Measurements from ENCODE around the gene FHIT. TPM values are rescaled to one million over a fixed set of nuclear protein-coding genes. Genes with fewer than 3 reads are reported as not detected.

FHIT gene
- total RNA-seq, 4 donors from 2014 or later = 4.4 to 10.6 (median 8.4) TPM

DNA sequence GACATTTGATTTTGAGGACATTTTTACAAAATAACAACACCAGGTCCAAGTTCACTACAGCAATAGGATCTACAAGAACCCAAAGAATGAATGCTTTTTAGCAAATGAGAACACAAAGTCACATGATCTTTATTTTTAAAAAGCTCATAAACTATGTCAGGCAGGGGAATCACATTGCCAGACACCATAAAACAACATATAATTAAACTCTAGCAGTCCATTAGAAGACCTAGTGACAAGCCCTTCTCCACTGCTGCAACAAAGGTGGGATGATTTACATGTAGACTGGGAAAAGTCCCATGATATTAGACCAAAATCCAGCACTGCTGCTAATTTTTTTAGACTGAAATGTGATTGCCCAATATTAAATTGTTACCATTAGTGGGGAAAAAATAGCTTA lies 92.6 kb downstream of the FHIT start:
- TF ChIP-seq, protein P1, sequence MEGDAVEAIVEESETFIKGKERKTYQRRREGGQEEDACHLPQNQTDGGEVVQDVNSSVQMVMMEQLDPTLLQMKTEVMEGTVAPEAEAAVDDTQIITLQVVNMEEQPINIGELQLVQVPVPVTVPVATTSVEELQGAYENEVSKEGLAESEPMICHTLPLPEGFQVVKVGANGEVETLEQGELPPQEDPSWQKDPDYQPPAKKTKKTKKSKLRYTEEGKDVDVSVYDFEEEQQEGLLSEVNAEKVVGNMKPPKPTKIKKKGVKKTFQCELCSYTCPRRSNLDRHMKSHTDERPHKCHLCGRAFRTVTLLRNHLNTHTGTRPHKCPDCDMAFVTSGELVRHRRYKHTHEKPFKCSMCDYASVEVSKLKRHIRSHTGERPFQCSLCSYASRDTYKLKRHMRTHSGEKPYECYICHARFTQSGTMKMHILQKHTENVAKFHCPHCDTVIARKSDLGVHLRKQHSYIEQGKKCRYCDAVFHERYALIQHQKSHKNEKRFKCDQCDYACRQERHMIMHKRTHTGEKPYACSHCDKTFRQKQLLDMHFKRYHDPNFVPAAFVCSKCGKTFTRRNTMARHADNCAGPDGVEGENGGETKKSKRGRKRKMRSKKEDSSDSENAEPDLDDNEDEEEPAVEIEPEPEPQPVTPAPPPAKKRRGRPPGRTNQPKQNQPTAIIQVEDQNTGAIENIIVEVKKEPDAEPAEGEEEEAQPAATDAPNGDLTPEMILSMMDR (IDR thresholded peaks at IDR 0.05; ENCODE audit: low read depth) = no peak

DNA sequence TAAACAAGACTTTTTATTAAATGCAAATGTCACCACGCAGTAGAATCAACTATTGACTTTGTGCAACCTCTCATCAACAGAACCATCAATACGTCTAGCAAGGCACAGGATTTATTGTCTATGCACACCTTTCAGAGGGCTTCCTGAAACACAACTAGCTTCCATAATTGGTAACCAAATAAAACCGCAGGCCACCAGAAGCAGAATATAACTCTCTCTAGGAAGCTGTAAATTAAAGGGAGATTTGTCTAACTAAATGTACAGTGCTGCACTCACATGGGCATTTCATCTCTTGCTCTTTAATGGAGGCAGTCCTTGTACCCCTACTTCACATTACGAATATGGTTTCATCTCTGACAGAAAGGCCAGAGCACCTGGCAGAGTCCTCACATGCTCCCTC lies 93.0 kb downstream of the FHIT start:
- TF ChIP-seq, protein P1 (IDR thresholded peaks at IDR 0.05; ENCODE audit: low read depth) = no peak

DNA sequence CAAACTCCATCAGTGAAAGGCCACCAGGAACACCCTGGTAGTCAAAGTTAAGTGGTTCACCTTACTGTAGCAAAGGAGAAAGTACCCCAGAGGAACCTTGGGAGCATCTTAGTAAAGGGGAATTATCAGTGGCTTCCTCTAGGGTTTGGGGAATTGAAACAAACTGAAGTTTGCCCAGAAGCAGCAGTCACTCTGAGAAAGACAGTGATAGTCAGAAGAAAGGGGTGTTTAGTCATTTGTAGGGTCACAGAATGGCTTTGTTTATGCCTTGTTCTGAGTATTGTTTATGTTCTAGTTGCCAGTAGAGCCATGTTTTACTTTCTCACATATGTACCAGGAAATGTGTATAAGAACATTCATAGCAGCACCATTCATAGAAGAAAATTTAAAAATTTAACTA lies 93.8 kb downstream of the FHIT start:
- TF ChIP-seq, protein P1 (IDR thresholded peaks at IDR 0.05; ENCODE audit: low read depth) = no peak

DNA sequence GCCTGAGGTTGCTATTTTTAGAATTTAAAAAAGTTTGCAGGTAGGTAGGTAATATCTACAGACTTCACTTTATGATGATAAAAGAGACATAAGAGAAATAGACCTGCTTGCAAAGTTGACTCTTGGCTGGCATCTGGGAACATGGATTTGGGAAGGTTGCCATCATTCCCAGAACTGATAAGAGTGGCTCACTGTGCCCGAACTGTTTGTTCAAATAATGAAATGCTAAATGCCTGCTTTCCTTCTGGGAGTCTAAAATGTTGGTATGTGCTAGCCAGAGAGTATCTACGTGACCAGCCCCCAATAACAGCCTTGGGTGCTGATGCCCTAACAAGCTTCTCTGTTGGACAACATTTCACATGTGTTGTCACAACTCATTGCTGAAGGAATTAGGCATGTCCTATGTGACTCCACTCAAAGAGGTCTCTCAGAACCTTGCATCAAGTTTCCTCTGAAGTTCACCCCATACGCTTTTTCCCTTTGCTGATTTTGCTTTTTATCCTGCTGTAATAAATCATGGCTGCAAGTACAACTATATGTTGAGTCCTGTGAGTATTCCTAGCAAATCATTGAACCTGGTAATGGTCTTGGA lies 95.5 kb downstream of the FHIT start:
- TF ChIP-seq, protein P1 (IDR thresholded peaks at IDR 0.05; ENCODE audit: low read depth) = no peak

DNA sequence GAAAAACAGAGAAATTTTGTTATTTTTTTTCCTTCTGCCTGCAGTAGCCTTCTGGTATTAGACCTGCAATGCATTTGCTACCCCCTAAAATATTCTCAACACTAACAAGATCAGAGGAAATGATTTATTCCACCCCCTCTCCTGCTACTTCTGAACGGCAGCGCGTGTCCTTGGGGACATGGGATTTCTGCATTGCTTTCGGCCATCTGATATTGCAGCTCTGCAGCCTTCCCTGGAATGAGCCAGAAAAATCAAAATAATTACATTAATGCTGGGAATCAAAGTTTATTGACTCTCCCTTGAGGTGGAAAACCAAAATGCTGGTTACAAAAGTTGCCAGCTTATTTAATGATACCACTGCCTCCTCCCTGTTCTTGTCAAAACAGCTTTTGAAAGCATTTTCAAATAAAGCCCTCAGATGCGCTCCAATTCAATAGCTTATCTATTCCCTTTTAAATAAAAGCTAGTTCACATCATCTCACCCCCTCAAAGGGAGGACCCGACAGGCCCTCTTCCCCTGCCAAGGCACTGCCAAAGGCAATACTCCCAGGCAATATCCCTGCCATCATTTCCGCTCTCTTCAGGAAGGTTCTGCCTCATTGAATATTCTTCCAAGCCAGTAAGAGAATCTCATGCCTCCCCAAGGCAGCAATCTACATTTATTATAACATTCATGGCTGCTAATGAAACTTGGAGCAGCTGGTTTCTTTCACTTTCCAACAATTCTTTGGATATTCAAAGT lies 96.6 kb downstream of the FHIT start:
- TF ChIP-seq, protein P1 (IDR thresholded peaks at IDR 0.05; ENCODE audit: low read depth) = no peak

DNA sequence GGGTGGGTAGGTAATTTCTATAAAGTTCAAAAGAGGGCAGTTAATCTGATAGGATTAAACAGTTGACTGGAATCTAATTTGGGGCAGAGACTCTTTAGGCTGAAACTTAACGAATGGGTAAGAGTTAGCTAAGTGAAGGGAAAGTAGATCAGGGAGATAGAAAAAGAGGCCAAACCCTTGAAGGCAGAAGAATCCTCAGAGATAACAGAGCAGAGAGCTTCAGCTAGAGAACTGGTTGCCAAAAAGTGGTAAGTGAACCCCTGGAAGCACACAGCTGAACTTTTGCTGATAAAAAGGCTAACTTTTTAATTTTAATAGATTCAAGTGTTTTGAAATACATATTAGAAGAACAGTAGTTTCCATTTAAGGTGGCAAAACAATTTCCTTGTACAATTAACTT lies 99.2 kb downstream of the FHIT start:
- TF ChIP-seq, protein P1 (IDR thresholded peaks at IDR 0.05; ENCODE audit: low read depth) = no peak

DNA sequence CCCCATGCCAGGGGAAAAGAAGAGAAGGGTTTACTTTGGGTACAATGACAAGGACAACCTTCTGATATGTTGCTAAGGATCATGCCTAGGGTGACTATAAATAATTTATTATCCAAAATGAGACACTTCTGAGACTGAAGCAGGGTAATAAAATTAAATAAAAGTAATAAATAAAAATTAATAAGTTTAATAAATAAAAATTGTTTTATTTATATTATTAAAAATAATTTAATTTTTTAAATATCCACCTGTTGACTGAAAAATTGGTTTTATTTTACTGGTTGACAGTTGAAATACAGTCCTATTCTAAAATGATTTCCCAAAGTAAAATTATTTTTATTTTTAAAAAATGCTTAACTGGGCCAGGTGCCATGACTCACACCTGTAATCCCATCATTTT lies 102.0 kb downstream of the FHIT start:
- TF ChIP-seq, protein P1 (IDR thresholded peaks at IDR 0.05; ENCODE audit: low read depth) = no peak

All from subcutaneous adipose tissue (tissue), 4 donors.